Right lobe of liver (tissue), 6 donors: ENCODE data around the gene DEF6. TPM values are rescaled to one million over a fixed set of nuclear protein-coding genes. Genes with fewer than 3 reads are reported as not detected.

ENCODE experiments used
- ATAC-seq, 4 donors: fragments of 200-7000 bp; cut with Tn5 transposase; one replicate each; pipeline ENCODE4 v1.9.1; 2020; ENCODE audit warnings: mild to moderate bottlenecking in 4 of 4, moderate library complexity in 4 of 4
- DNase-seq, 3 donors: peaks; one replicate each; pipeline ENCODE4 v3.0.0-alpha.2; 2020
- H3K27ac ChIP-seq, 3 donors: fragments of 200-600 bp; one replicate each; pipeline ENCODE4 v1.8.0; 2022
- H3K27me3 ChIP-seq, 2 donors: fragments of 200-600 bp; one replicate each; pipeline ENCODE4 v1.8.0; 2022
- H3K36me3 ChIP-seq, 4 donors: fragments of 200-600 bp; sonication (generic) in 1 of 4; one replicate each; pipeline versions ENCODE4 v1.5.1 to v1.8.0; 2017 to 2022; ENCODE audit warnings: control low read depth in 1 of 4
- H3K4me1 ChIP-seq, 4 donors: fragments of 200-600 bp; sonication (generic) in 1 of 4; one replicate each; pipeline versions ENCODE4 v1.5.1 to v1.8.0; 2017 to 2022; ENCODE audit warnings: control low read depth in 1 of 4
- H3K4me3 ChIP-seq, 3 donors: fragments of 200-600 bp; one replicate each; pipeline ENCODE4 v1.8.0; 2022
- H3K9me3 ChIP-seq, 4 donors: fragments of 200-600 bp; sonication (generic) in 1 of 4; one replicate each; pipeline versions ENCODE4 v1.5.1 to v1.8.0; 2017 to 2022; ENCODE audit warnings: control low read depth in 1 of 4
- POLR2A ChIP-seq: fragments of 450-650 bp; IDR thresholded peaks from one replicate; pipeline ENCODE4 v1.6.1; 2017; ENCODE audit warnings: antibody characterized with exemption, mild to moderate bottlenecking
- WGBS: methylation state at CpG from one replicate; pipeline ENCODE4 v1.1.6; 2018; ENCODE audit warnings: low coverage, low lambda C conversion rate; ENCODE audit not compliant: insufficient coverage; ENCODE audit errors: missing lambda C conversion rate; 5-methylcytosine and 5-hydroxymethylcytosine counted together
- intact Hi-C, 2 donors: fragments of 100-400 bp; cut with DNase I; formaldehyde crosslinking; loops; one replicate each; pipeline versions ENCODE4 v1.11.2 to v1.14.1; 2022
- total RNA-seq, 6 experiments: library from RNA; depleted of rRNA in 2 of 6; stranded (reverse); fragments of >200 nt in 2 of 6; fragmentation: NEBNext Ultra II Directional in 3 of 6; extraction: Animal tissue kit (Norgen Biotek cat#: 25700) in 3 of 6; gene quantifications; one replicate each; pipeline versions ENCODE4 v1.1.0 to v1.2.4, GENCODE V29; 2016 to 2023
- TF ChIP-seq, protein P1 (sequence below), 4 donors: fragments of 200-600 bp in 3 of 4; fragments of 450-650 bp in 1 of 4; IDR thresholded peaks; one replicate each; pipeline versions ENCODE4 v1.5.1 to v1.8.0; 2016 to 2022; ENCODE audit warnings: antibody characterized with exemption in 4 of 4, mild to moderate bottlenecking in 2 of 4
- donor health status: DM: no; HTN: yes; CAD: no.
- donor health status: DM: no; HTN: no; CAD: no.
- donor health status: DM: no; HTN: no; CAD: no.
- donor health status: DM: no; HTN: yes; CAD: no.
- donor health status: DM: no; HTN: yes; CAD: no.

The DEF6 gene
- total RNA-seq, 6 experiments from 2014 or later: 1.1 to 3.6 (median 1.5) TPM

DNA sequence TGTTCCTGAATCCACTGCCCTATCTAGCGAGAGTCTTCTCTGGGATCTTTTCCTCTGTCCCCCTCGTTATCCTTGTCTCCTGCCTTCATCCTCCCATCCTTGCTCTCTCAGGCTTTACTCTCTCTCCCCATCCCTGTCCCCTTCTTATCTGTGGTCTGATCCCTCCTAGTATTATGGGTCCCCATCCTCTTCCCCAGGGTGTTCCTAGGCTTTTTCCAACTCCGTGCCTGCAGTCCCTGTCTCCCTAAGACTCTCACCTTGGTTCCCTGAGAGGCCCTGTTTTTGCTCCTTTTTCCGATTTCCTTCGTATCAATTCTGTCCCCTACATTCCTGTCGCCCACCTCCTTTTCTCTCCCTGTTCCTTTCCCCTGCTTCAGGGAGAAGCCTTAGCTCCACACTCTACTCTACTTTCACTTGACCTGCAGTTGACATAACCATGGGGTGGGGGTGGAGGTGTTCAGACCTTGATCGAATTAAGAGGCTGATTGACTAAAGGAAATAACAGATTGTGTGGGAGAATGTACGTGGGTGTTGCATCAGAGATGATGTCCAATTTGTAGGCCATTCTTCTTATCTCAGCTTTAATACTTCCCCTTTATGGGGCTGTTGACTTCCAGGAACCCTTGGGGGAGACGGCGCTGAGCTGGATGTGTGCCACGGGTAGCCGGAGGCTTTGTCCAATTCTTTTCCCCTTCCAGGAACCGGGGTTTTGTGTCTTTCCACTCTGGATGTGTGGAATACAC is 45.6 kb downstream of the DEF6 start:
- Histone ChIP-seq H3K27me3 (no peaks in the 10 kb centered on the region), H3K9me3 (no peaks in the 10 kb centered on the region), H3K4me3 (peak overlapping the region; percentile 88 to 94 (median 92)), H3K27ac (peak overlapping the region; percentile 84 to 95 (median 85)), H3K4me1 (peaks cover 0 to 16% (median 6%) of the 10 kb centered on the region in 4 donors), H3K36me3 (peaks cover 0 to 12% (median 0%) of the 10 kb centered on the region in 4 donors)
- ATAC-seq (peak in 2 of 4 donors; percentile 3 to 33), DNase-seq (peak; percentile 61 to 66 (median 61))
- TF ChIP-seq, protein P1, sequence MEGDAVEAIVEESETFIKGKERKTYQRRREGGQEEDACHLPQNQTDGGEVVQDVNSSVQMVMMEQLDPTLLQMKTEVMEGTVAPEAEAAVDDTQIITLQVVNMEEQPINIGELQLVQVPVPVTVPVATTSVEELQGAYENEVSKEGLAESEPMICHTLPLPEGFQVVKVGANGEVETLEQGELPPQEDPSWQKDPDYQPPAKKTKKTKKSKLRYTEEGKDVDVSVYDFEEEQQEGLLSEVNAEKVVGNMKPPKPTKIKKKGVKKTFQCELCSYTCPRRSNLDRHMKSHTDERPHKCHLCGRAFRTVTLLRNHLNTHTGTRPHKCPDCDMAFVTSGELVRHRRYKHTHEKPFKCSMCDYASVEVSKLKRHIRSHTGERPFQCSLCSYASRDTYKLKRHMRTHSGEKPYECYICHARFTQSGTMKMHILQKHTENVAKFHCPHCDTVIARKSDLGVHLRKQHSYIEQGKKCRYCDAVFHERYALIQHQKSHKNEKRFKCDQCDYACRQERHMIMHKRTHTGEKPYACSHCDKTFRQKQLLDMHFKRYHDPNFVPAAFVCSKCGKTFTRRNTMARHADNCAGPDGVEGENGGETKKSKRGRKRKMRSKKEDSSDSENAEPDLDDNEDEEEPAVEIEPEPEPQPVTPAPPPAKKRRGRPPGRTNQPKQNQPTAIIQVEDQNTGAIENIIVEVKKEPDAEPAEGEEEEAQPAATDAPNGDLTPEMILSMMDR (IDR thresholded peaks at IDR 0.05): no peak
- no peak for TF ChIP-seq POLR2A
- WGBS: 8% methylated on average over 12 of the region's 13 CpGs
- intact Hi-C loops: loop anchor here (5.0 kb wide), 2 partner anchors 104 to 109 kb away; partner anchors contain the start of gene FANCE (in 1 of the 2)

DNA sequence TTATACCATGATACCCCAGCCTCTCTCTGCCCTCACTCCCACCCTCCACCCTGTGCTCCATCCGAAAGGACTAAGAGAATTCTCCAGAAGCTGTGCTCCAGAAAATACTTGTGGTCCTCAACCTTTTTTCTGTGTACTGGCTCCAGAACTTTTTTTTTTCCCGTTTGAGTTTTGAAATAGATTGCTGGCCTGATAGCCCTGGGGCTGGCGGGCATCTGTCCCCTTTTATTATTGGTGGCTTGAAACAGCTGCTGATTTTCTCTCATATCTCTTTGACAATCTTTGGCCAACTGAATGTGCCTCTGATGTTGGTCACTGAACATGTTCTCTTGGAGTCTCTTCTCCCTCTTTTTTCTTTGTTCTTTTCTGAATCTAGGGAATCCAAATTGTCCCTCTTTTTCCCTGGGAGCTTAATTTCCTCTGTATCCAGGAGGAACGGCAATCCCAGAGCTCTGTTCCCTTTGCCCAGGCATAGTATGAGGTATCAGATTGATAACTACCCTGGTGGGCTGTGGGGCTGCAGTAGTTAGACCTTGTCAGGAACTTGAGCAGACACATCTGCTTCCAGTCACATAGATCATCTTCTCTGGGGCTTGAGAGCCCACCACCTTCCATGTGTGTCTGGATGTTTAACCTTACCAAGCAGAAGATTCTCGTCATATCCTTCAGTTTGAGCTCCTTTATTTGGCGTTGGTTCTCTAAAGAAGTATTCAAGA is 46.4 kb downstream of the DEF6 start:
- no peak overlapping the region for H3K27ac ChIP-seq
- H3K4me3 ChIP-seq: peak overlapping the region; percentile 88 to 94 (median 92)
- ATAC-seq (no peak), DNase-seq (no peak)
- no peaks in the 10 kb centered on the region for H3K27me3 ChIP-seq
- intact Hi-C loops: loop anchor here (5.0 kb wide), 2 partner anchors 103 to 108 kb away; partner anchors contain the start of gene FANCE (in 1 of the 2)
- no peak for TF ChIP-seq POLR2A
- TF ChIP-seq, protein P1 (IDR thresholded peaks at IDR 0.05): no peak
- peaks cover 0 to 16% (median 6%) of the 10 kb centered on the region in 4 donors for H3K4me1 ChIP-seq
- H3K36me3 ChIP-seq: peaks cover 0 to 12% (median 0%) of the 10 kb centered on the region in 4 donors
- 59% methylated on average over 6 of the region's 6 CpGs for WGBS
- no peaks in the 10 kb centered on the region for H3K9me3 ChIP-seq

DNA sequence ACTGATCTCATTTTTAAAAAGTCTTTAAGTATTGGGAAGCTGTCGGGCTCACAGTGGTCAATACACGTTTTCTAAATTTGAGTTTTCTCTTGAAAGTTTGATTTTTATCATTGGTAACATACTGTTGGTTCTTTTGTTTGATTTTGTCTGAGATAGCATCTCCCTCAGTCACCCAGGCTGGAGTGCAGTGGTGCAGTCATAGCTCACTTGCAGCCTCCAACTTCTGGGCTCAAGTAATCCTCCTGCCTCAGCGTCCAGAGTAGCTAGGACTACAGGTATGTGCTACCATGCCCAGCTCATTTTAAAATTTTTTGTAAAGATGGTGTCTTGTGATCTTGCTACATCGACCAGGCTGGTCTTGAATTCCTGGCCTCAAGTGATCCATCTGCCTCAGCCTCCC is 53.8 kb downstream of the DEF6 start:
- ATAC-seq (no peak), DNase-seq (no peak)
- TF ChIP-seq POLR2A: no peak
- TF ChIP-seq, protein P1 (IDR thresholded peaks at IDR 0.05): no peak
- Histone ChIP-seq H3K4me1 (no peaks in the 10 kb centered on the region), H3K27ac (no peak overlapping the region), H3K36me3 (peaks cover 0 to 20% (median 5%) of the 10 kb centered on the region in 4 donors), H3K4me3 (no peak overlapping the region), H3K9me3 (no peaks in the 10 kb centered on the region), H3K27me3 (no peaks in the 10 kb centered on the region)
- WGBS: 96% methylated on average over 3 of the region's 4 CpGs
- intact Hi-C loops: no loop called here

DNA sequence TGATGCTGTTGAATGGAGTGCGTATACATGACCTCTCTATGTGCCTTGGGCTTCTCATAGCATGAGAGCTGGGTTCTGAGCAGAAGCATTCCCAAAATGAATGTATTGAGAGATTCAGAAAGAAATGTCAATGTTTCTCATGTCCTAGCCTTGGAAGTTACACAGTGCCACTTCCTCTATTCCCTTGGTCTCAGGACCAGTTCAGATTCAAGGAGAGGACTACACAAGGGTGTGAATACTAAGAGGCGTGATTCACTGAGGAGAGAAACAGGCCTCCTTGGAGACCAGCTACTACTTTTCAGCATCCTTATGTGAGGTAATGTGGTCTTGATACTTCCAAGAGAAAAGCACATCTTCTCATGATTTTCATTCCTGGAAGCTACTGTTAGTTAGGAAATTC is 55.1 kb downstream of the DEF6 start:
- Histone ChIP-seq H3K27ac (no peak overlapping the region), H3K36me3 (peaks cover 0 to 9% (median 5%) of the 10 kb centered on the region in 4 donors), H3K9me3 (no peaks in the 10 kb centered on the region), H3K4me3 (no peak overlapping the region), H3K4me1 (peaks cover 0 to 2% (median 0%) of the 10 kb centered on the region in 4 donors), H3K27me3 (no peaks in the 10 kb centered on the region)
- TF ChIP-seq POLR2A: no peak
- TF ChIP-seq, protein P1 (IDR thresholded peaks at IDR 0.05): no peak
- no peak for DNase-seq
- no peak for ATAC-seq
- WGBS: 100% methylated on average over 2 of the region's 2 CpGs
- intact Hi-C loops: no loop called here
